GM23338 (cell line): ENCODE results near the gene HHEX. TPM values are rescaled to one million over a fixed set of nuclear protein-coding genes. Genes with fewer than 3 reads are reported as not detected.

Experiments
- ATAC-seq: fragments of 200-7000 bp; cut with Tn5 transposase; 3 replicates; pipeline ENCODE4 v1.9.1; 2020
- DNase-seq: peaks from one replicate; pipeline ENCODE4 v3.0.0-alpha.2; 2015; ENCODE audit warnings: low spot score
- H2AFZ ChIP-seq: fragments of 200-600 bp; sonication (generic); 2 replicates; pipeline ENCODE4 v1.8.0; 2016; ENCODE audit warnings: antibody characterized with exemption, mild to moderate bottlenecking, moderate library complexity
- H3F3A ChIP-seq: fragments of 200-600 bp; sonication (generic); replicated peaks from 2 replicates; pipeline ENCODE4 v1.8.0; 2017; ENCODE audit warnings: antibody characterized with exemption, mixed run types, low read depth
- H3K27ac ChIP-seq: fragments of 200-600 bp; sonication (generic); 2 replicates; pipeline ENCODE4 v1.6.1; 2016; ENCODE audit warnings: low read depth
- H3K27me3 ChIP-seq: fragments of 200-600 bp; sonication (generic); 2 replicates; pipeline ENCODE4 v1.8.0; 2016; ENCODE audit warnings: mild to moderate bottlenecking, mixed run types, moderate library complexity; ENCODE audit not compliant: insufficient read depth
- H3K36me3 ChIP-seq: fragments of 200-600 bp; sonication (generic); 2 replicates; pipeline ENCODE4 v1.8.0; 2016; ENCODE audit warnings: mild to moderate bottlenecking; ENCODE audit not compliant: insufficient read depth
- H3K4me1 ChIP-seq: fragments of 200-600 bp; sonication (generic); 2 replicates; pipeline ENCODE4 v1.8.0; 2016; ENCODE audit warnings: mild to moderate bottlenecking, moderate library complexity; ENCODE audit not compliant: insufficient read depth
- H3K4me2 ChIP-seq: fragments of 200-600 bp; sonication (generic); 2 replicates; pipeline ENCODE4 v1.7.1; 2017; ENCODE audit warnings: mixed run types
- H3K4me3 ChIP-seq: fragments of 200-600 bp; sonication (generic); 2 replicates; pipeline ENCODE4 v1.6.1; 2016; ENCODE audit warnings: mixed run types
- H3K79me2 ChIP-seq: fragments of 200-600 bp; sonication (generic); replicated peaks from 2 replicates; pipeline ENCODE4 v1.8.0; 2017; ENCODE audit warnings: mild to moderate bottlenecking; ENCODE audit not compliant: insufficient read depth
- H3K9me2 ChIP-seq: fragments of 200-600 bp; sonication (generic); 2 replicates; pipeline ENCODE4 v1.8.0; 2017; ENCODE audit not compliant: insufficient read depth
- H4K20me1 ChIP-seq: fragments of 200-600 bp; sonication (generic); replicated peaks from 2 replicates; pipeline ENCODE4 v1.8.0; 2017; ENCODE audit warnings: mild to moderate bottlenecking; ENCODE audit not compliant: insufficient read depth
- H3K27ac Mint-ChIP-seq: 2 replicates; pipeline ENCODE4 v1.8.0; 2020; ENCODE audit warnings: inconsistent platforms, mild to moderate bottlenecking, moderate library complexity, mixed read lengths
- H3K27me3 Mint-ChIP-seq: 3 replicates; pipeline ENCODE4 v1.8.0; 2022; ENCODE audit warnings: low read depth, mild to moderate bottlenecking, moderate library complexity, mixed read lengths, inconsistent platforms; ENCODE audit not compliant: insufficient read depth, poor library complexity
- H3K36me3 Mint-ChIP-seq: 3 replicates; pipeline ENCODE4 v1.8.0; 2021; ENCODE audit warnings: low read depth, mild to moderate bottlenecking, inconsistent platforms, moderate library complexity, mixed read lengths
- H3K4me1 Mint-ChIP-seq: 3 replicates; pipeline ENCODE4 v1.8.0; 2020; ENCODE audit warnings: mild to moderate bottlenecking, inconsistent platforms, mixed read lengths
- H3K4me3 Mint-ChIP-seq: 3 replicates; pipeline ENCODE4 v1.8.0; 2021; ENCODE audit warnings: moderate library complexity, mild to moderate bottlenecking, inconsistent platforms, mixed read lengths
- H3K9me3 Mint-ChIP-seq: 3 replicates; pipeline ENCODE4 v1.8.0; 2020; ENCODE audit warnings: moderate library complexity, mild to moderate bottlenecking, inconsistent platforms, mixed read lengths
- CREB1 ChIP-seq: fragments of 250-450 bp; sonication (Bioruptor Pico); IDR thresholded peaks from 2 replicates; pipeline ENCODE4 v1.5.0; 2020; ENCODE audit warnings: low read depth, mild to moderate bottlenecking, moderate library complexity
- EZH2 ChIP-seq: fragments of 200-600 bp; sonication (generic); IDR thresholded peaks from one replicate; pipeline ENCODE4 v1.8.0; 2017; ENCODE audit warnings: antibody characterized with exemption, mild to moderate bottlenecking, low read depth; ENCODE audit not compliant: unreplicated experiment
- EZH2phosphoT487 ChIP-seq: fragments of 200-600 bp; sonication (generic); IDR thresholded peaks from one replicate; pipeline ENCODE4 v1.8.1; 2018; ENCODE audit warnings: antibody characterized with exemption; ENCODE audit not compliant: unreplicated experiment
- JUNB ChIP-seq: IDR thresholded peaks from one replicate; pipeline ENCODE4 v1.6.1; 2016; ENCODE audit warnings: antibody characterized with exemption; ENCODE audit not compliant: unreplicated experiment
- NANOG ChIP-seq: IDR thresholded peaks from 2 replicates; pipeline ENCODE4 v1.6.1; 2016; ENCODE audit warnings: antibody characterized with exemption, borderline replicate concordance
- POLR2AphosphoS5 ChIP-seq: IDR thresholded peaks from 2 replicates; pipeline ENCODE4 v1.6.1; 2016; ENCODE audit warnings: antibody characterized with exemption, low read depth
- ZNF114 ChIP-seq: fragments of 250-450 bp; sonication (Bioruptor Pico); IDR thresholded peaks from 2 replicates; pipeline ENCODE4 v1.5.0; 2020; ENCODE audit warnings: mild to moderate bottlenecking, moderate library complexity
- ZNF331 ChIP-seq: fragments of 250-450 bp; sonication (Bioruptor Pico); IDR thresholded peaks from 2 replicates; pipeline ENCODE4 v1.5.0; 2020; ENCODE audit warnings: low read depth, mild to moderate bottlenecking, moderate library complexity
- polyA plus RNA-seq: library from polyadenylated mRNA; unstranded; fragments of >200 nt; fragmentation: Nextera tagmentation; extraction: Ambion mirVana; gene quantifications from 2 replicates; pipeline ENCODE4 v1.2.1, GENCODE V29; 2016
- total RNA-seq: library from RNA; depleted of rRNA; stranded (reverse); fragments of >200 nt; shearing (Covaris generic); gene quantifications from 2 replicates; pipeline ENCODE4 v1.2.3, GENCODE V29; 2014
- TF ChIP-seq, protein P1 (sequence below), 2 experiments: fragments of 200-600 bp in 1 of 2; sonication (generic) in 1 of 2; conservative IDR thresholded peaks; 2 replicates each; pipeline versions ENCODE4 v1.5.1 to v1.6.1; 2016 to 2017; ENCODE audit warnings: antibody characterized with exemption in 2 of 2, low read depth in 2 of 2, mild to moderate bottlenecking in 2 of 2, moderate library complexity in 1 of 2
- TF ChIP-seq, protein P2 (sequence below): IDR thresholded peaks from 2 replicates; pipeline ENCODE4 v1.6.1; 2016; ENCODE audit warnings: antibody characterized with exemption
- TF ChIP-seq, protein P3 (sequence below): fragments of 250-450 bp; sonication (Bioruptor Pico); IDR thresholded peaks from 2 replicates; pipeline ENCODE4 v1.5.0; 2020; ENCODE audit warnings: mild to moderate bottlenecking, moderate library complexity

The HHEX gene
- total and polyA plus RNA-seq, 2 experiments from 2014 or later = 0.59 to 2.0 TPM

DNA sequence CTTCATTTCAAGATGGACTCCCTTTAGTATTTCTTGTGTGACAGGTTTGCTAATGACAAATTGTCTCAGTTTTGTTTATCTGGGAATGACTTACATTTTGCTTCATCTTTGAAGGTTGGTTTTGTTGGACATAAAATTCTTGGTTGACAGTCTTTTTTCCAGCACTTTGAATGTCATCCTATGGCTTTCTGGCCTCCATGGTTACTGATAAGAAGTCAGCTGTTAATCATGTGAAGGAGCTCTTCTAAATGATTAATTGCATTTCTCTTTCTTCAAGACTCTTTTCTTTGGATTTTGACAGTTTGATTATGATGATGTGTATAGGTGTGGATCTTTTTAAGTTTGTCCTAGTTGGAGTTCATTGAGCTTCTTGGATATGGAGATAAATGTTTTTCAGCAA, 26.9 kb upstream of the HHEX start (continued):
- TF ChIP-seq CREB1 (CRISPR knock-in tag) = no peak
- TF ChIP-seq, protein P1, sequence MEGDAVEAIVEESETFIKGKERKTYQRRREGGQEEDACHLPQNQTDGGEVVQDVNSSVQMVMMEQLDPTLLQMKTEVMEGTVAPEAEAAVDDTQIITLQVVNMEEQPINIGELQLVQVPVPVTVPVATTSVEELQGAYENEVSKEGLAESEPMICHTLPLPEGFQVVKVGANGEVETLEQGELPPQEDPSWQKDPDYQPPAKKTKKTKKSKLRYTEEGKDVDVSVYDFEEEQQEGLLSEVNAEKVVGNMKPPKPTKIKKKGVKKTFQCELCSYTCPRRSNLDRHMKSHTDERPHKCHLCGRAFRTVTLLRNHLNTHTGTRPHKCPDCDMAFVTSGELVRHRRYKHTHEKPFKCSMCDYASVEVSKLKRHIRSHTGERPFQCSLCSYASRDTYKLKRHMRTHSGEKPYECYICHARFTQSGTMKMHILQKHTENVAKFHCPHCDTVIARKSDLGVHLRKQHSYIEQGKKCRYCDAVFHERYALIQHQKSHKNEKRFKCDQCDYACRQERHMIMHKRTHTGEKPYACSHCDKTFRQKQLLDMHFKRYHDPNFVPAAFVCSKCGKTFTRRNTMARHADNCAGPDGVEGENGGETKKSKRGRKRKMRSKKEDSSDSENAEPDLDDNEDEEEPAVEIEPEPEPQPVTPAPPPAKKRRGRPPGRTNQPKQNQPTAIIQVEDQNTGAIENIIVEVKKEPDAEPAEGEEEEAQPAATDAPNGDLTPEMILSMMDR (conservative IDR thresholded peaks at IDR 0.05; ENCODE audit: low read depth in 2 of 2) = no peak
- TF ChIP-seq ZNF114 (CRISPR knock-in tag) = no peak
- TF ChIP-seq ZNF331 (CRISPR knock-in tag) = no peak
- TF ChIP-seq EZH2phosphoT487 = no peak
- no peak for TF ChIP-seq EZH2
- TF ChIP-seq, protein P2, sequence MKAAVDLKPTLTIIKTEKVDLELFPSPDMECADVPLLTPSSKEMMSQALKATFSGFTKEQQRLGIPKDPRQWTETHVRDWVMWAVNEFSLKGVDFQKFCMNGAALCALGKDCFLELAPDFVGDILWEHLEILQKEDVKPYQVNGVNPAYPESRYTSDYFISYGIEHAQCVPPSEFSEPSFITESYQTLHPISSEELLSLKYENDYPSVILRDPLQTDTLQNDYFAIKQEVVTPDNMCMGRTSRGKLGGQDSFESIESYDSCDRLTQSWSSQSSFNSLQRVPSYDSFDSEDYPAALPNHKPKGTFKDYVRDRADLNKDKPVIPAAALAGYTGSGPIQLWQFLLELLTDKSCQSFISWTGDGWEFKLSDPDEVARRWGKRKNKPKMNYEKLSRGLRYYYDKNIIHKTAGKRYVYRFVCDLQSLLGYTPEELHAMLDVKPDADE = no peak

DNA sequence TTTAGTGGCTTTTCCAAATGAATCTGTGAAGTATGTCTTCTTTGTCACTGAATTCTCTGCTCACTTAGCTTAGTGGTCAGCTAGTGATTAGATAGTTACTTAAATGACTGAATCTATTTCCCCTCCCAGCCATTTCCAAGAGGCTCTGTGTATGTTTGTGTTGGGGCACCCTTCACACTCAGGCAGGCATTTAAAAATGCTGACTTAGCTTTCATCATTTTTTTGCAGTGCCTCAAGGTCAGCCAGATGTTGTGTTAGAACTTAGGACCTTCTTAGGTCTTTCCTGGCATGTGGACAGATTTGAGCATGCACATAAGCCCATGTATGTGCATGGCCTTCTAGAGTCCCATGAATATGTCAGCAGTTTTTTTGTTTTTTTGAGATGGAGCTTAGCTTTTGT, 25.4 kb upstream of the HHEX start:
- Mint-ChIP-seq H3K4me1 (no peaks in the 10 kb centered on the region), H3K36me3 (no peaks in the 10 kb centered on the region), H3K27me3 (no peaks in the 10 kb centered on the region), H3K4me3 (no peak overlapping the region), H3K9me3 (peaks cover 17% of the 10 kb centered on the region), H3K27ac (no peak overlapping the region)
- Histone ChIP-seq H3K9me2 (no peaks in the 10 kb centered on the region), H3K27me3 (no peaks in the 10 kb centered on the region), H3F3A (no peaks in the 10 kb centered on the region), H3K4me3 (no peak overlapping the region), H3K79me2 (no peaks in the 10 kb centered on the region), H2AFZ (no peak overlapping the region), H3K4me2 (no peak overlapping the region), H4K20me1 (no peaks in the 10 kb centered on the region), H3K4me1 (no peaks in the 10 kb centered on the region), H3K27ac (no peak overlapping the region), H3K36me3 (no peaks in the 10 kb centered on the region)
- no peak for DNase-seq
- ATAC-seq = no peak
- TF ChIP-seq POLR2AphosphoS5 = no peak
- no peak for TF ChIP-seq NANOG
- TF ChIP-seq CREB1 (CRISPR knock-in tag) = no peak
- TF ChIP-seq JUNB = no peak
- TF ChIP-seq, protein P1 (conservative IDR thresholded peaks at IDR 0.05; ENCODE audit: low read depth in 2 of 2) = no peak
- no peak for TF ChIP-seq ZNF114 (CRISPR knock-in tag)
- TF ChIP-seq, protein P3, sequence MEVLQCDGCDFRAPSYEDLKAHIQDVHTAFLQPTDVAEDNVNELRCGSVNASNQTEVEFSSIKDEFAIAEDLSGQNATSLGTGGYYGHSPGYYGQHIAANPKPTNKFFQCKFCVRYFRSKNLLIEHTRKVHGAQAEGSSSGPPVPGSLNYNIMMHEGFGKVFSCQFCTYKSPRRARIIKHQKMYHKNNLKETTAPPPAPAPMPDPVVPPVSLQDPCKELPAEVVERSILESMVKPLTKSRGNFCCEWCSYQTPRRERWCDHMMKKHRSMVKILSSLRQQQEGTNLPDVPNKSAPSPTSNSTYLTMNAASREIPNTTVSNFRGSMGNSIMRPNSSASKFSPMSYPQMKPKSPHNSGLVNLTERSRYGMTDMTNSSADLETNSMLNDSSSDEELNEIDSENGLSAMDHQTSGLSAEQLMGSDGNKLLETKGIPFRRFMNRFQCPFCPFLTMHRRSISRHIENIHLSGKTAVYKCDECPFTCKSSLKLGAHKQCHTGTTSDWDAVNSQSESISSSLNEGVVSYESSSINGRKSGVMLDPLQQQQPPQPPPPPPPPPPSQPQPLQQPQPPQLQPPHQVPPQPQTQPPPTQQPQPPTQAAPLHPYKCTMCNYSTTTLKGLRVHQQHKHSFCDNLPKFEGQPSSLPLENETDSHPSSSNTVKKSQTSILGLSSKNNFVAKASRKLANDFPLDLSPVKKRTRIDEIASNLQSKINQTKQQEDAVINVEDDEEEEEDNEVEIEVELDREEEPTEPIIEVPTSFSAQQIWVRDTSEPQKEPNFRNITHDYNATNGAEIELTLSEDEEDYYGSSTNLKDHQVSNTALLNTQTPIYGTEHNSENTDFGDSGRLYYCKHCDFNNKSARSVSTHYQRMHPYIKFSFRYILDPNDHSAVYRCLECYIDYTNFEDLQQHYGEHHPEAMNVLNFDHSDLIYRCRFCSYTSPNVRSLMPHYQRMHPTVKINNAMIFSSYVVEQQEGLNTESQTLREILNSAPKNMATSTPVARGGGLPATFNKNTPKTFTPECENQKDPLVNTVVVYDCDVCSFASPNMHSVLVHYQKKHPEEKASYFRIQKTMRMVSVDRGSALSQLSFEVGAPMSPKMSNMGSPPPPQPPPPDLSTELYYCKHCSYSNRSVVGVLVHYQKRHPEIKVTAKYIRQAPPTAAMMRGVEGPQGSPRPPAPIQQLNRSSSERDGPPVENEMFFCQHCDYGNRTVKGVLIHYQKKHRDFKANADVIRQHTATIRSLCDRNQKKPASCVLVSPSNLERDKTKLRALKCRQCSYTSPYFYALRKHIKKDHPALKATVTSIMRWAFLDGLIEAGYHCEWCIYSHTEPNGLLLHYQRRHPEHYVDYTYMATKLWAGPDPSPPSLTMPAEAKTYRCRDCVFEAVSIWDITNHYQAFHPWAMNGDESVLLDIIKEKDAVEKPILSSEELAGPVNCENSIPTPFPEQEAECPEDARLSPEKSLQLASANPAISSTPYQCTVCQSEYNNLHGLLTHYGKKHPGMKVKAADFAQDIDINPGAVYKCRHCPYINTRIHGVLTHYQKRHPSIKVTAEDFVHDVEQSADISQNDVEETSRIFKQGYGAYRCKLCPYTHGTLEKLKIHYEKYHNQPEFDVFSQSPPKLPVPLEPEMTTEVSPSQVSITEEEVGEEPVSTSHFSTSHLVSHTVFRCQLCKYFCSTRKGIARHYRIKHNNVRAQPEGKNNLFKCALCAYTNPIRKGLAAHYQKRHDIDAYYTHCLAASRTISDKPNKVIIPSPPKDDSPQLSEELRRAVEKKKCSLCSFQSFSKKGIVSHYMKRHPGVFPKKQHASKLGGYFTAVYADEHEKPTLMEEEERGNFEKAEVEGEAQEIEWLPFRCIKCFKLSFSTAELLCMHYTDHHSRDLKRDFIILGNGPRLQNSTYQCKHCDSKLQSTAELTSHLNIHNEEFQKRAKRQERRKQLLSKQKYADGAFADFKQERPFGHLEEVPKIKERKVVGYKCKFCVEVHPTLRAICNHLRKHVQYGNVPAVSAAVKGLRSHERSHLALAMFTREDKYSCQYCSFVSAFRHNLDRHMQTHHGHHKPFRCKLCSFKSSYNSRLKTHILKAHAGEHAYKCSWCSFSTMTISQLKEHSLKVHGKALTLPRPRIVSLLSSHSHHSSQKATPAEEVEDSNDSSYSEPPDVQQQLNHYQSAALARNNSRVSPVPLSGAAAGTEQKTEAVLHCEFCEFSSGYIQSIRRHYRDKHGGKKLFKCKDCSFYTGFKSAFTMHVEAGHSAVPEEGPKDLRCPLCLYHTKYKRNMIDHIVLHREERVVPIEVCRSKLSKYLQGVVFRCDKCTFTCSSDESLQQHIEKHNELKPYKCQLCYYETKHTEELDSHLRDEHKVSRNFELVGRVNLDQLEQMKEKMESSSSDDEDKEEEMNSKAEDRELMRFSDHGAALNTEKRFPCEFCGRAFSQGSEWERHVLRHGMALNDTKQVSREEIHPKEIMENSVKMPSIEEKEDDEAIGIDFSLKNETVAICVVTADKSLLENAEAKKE (CRISPR knock-in tag) = no peak
